Type B pancreatic cell (in vitro differentiated cells): ENCODE data around the gene PDXP. TPM values are rescaled to one million over a fixed set of nuclear protein-coding genes. Genes with fewer than 3 reads are reported as not detected.

Source experiments
- total RNA-seq: library from RNA; stranded (reverse); gene quantifications from 2 replicates; pipeline ENCODE4 v1.2.1, GENCODE V29; 2021; ENCODE audit warnings: low replicate concordance

The PDXP gene
- total RNA-seq, 1 donor from 2014 or later = 30.2 TPM

Other genes starting within 250 kb of the PDXP start
- gene ELFN2, start 231.2 kb upstream of the PDXP start, total RNA-seq = 0.53 and 1.3 TPM in 2 replicates
- gene MFNG, start 172.3 kb upstream of the PDXP start, total RNA-seq = 0.76 and 0.82 TPM in 2 replicates
- 9.9 and 14.8 TPM in 2 replicates for gene CARD10, start 139.3 kb upstream of the PDXP start, total RNA-seq
- 20.5 and 30.4 TPM in 2 replicates for gene CDC42EP1, start 98.2 kb upstream of the PDXP start, total RNA-seq
- gene LGALS2, start 78.6 kb upstream of the PDXP start, total RNA-seq = 2.6 and 8.7 TPM in 2 replicates
- gene GGA1, start 49.9 kb upstream of the PDXP start, total RNA-seq = 71.8 and 80.2 TPM in 2 replicates
- gene SH3BP1, start 19.1 kb upstream of the PDXP start, total RNA-seq = 30.0 and 31.1 TPM in 2 replicates
- 1.8 and 235 TPM in 2 replicates for gene LGALS1, start 16.9 kb downstream of the PDXP start, total RNA-seq
- 18.5 and 23.9 TPM in 2 replicates for gene NOL12, start 27.6 kb downstream of the PDXP start, total RNA-seq
- 42.9 and 47.0 TPM in 2 replicates for gene TRIOBP, start 38.3 kb downstream of the PDXP start, total RNA-seq
- 22.3 and 27.4 TPM in 2 replicates for gene GCAT, start 149.2 kb downstream of the PDXP start, total RNA-seq
- gene GALR3, start 164.7 kb downstream of the PDXP start, total RNA-seq = 0.34 TPM in 1 of 2 replicates, not detected in the other
- 24.2 and 29.4 TPM in 2 replicates for gene ANKRD54, start 185.6 kb downstream of the PDXP start, total RNA-seq
- gene EIF3L, start 190.7 kb downstream of the PDXP start, total RNA-seq = 578 and 740 TPM in 2 replicates
- 56.5 and 107 TPM in 2 replicates for gene MICALL1, start 247.6 kb downstream of the PDXP start, total RNA-seq